Stimulated activated CD8-positive, alpha-beta memory T cell treated with anti-CD3 and anti-CD28 coated beads, Interleukin-15, amount 100 ng/mL, for 48 hours (primary cell): ENCODE data around the gene C5orf15.

ENCODE experiments used
- DNase-seq, 2 donors: peaks; one replicate each; pipeline ENCODE4 v3.0.0-alpha.2; 2020; ENCODE audit warnings: low read depth in 2 of 2

The C5orf15 gene

GRCh38 chr5:133968204-133968980 is at the start of gene C5orf15:
Gene C5orf15 (minus strand): TSS chr5:133968625. CDS start chr5:133968584, 41 bp downstream.
- DNase-seq: peak; percentile 90 to 91

GRCh38 chr5:134008266-134008749 is 39.9 kb upstream of the C5orf15 start:
- no peak for DNase-seq

GRCh38 chr5:134007581-134008265 is 39.3 kb upstream of the C5orf15 start:
- no peak for DNase-seq

GRCh38 chr5:134006115-134006514 is 37.7 kb upstream of the C5orf15 start:
- DNase-seq: no peak

- DNase-seq: no peak
Observed at GRCh38 chr5:134005417-134006061, 37.1 kb upstream of the C5orf15 start.

GRCh38 chr5:134004626-134005416 is 36.4 kb upstream of the C5orf15 start, which contains the start of gene VDAC1:
Gene VDAC1 (minus strand): TSS chr5:134004975. CDS start chr5:133993012, 11,963 bp downstream.
- DNase-seq: peak; percentile 71 to 77

- peak; percentile 42 to 43 for DNase-seq
Observed at GRCh38 chr5:134003817-134004625, 35.6 kb upstream of the C5orf15 start.

GRCh38 chr5:134003064-134003816 is 34.8 kb upstream of the C5orf15 start:
- DNase-seq: peak in 1 of 2 donors; percentile 14

- DNase-seq: no peak
Observed at GRCh38 chr5:134001938-134002731, 33.7 kb upstream of the C5orf15 start.

- no peak for DNase-seq
Observed at GRCh38 chr5:134000696-134001453, 32.5 kb upstream of the C5orf15 start.

GRCh38 chr5:134000091-134000511 is 31.7 kb upstream of the C5orf15 start:
- DNase-seq: no peak

GRCh38 chr5:133998807-133999206 is 30.4 kb upstream of the C5orf15 start:
- DNase-seq: no peak

GRCh38 chr5:133998042-133998441 is 29.6 kb upstream of the C5orf15 start:
- DNase-seq: no peak

- no peak for DNase-seq
Observed at GRCh38 chr5:133996683-133997252, 28.3 kb upstream of the C5orf15 start.

GRCh38 chr5:133995883-133996563 is 27.6 kb upstream of the C5orf15 start:
- DNase-seq: no peak

- no peak for DNase-seq
Observed at GRCh38 chr5:133995341-133995740, 26.9 kb upstream of the C5orf15 start.

- no peak for DNase-seq
Observed at GRCh38 chr5:133994990-133995333, 26.5 kb upstream of the C5orf15 start.
